Testis (tissue), 2 donors: Measurements from ENCODE around the gene DUSP7.

Source experiments
- CTCF ChIP-seq, 3 experiments: fragments of 450-650 bp in 2 of 3; fragments of 200-600 bp in 1 of 3; sonication (generic) in 1 of 3; IDR thresholded peaks; one replicate each; pipeline ENCODE4 v1.5.1; 2016 to 2019; ENCODE audit warnings: antibody characterized with exemption in 3 of 3, mild to moderate bottlenecking in 2 of 3, moderate library complexity in 1 of 3
- POLR2A ChIP-seq: fragments of 450-650 bp; IDR thresholded peaks from one replicate; pipeline ENCODE4 v1.6.1; 2017; ENCODE audit warnings: antibody characterized with exemption, mild to moderate bottlenecking, moderate library complexity

- TF ChIP-seq CTCF (IDR thresholded peaks at IDR 0.05) (no peak), POLR2A (no peak)
Measured at GRCh38 chr3:52024765-52025452, 31.5 kb downstream of the DUSP7 start.
